Measurements from ENCODE around the gene LILRB5.
"Not testable (repeated sequence)": the region's sequence is repeated elsewhere in the genome, so short reads cannot be mapped to it uniquely, and the experiment has no call there.

The LILRB5 gene

GRCh38 chr19:54216869-54217268 is 40.2 kb downstream of the LILRB5 start:
- H3K4me3 ChIP-seq (ENCODE audit: low read depth, low read length): no peak overlapping the region
- DNase-seq (ENCODE audit: low read depth): no peak
- TF ChIP-seq CTCF (conservative IDR thresholded peaks at IDR 0.05; ENCODE audit: low read depth, low read length): no peak

GRCh38 chr19:54214734-54215133 is 42.3 kb downstream of the LILRB5 start:
- not testable (repeated sequence) for DNase-seq (ENCODE audit: low read depth); H3K4me3 ChIP-seq (ENCODE audit: low read depth, low read length)

DNA sequence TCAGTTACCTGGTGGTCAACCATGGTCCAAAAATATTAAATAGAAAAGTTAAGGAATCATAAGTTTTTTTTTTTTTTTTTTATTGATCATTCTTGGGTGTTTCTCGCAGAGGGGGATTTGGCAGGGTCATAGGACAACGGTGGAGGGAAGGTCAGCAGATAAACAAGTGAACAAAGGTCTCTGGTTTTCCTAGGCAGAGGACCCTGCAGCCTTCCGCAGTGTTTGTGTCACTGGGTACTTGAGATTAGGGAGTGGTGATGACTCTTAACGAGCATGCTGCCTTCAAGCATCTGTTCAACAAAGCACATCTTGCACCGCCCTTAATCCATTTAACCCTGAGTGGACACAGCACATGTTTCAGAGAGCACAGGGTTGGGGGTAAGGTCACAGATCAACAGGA is 42.9 kb downstream of the LILRB5 start:
- not testable (repeated sequence) for H3K4me3 ChIP-seq (ENCODE audit: low read depth, low read length); DNase-seq (ENCODE audit: low read depth)

DNA sequence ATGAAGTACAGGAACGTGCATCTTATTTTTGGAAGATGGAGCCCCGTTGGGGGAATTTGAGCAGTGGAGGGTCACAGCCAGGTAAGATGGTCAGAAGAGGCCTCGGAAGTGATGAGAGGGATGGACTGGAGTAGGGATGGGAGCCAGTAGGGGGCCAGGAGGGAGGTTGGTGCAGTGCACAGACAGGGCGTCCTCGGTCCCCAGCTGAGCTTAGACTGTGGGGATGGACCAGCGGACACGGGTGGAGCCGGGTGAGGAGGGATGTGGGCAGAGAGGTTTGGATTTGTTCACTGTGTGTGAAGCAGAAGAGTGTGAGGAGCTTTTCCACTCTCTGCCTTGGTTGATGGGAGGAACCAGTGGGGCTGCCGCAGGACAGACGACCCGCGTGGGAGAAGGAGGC is 45.8 kb downstream of the LILRB5 start:
- H3K4me3 ChIP-seq (ENCODE audit: low read depth, low read length): no peak overlapping the region
- no peak for TF ChIP-seq CTCF (conservative IDR thresholded peaks at IDR 0.05; ENCODE audit: low read depth, low read length)
- no peak for DNase-seq (ENCODE audit: low read depth)

DNA sequence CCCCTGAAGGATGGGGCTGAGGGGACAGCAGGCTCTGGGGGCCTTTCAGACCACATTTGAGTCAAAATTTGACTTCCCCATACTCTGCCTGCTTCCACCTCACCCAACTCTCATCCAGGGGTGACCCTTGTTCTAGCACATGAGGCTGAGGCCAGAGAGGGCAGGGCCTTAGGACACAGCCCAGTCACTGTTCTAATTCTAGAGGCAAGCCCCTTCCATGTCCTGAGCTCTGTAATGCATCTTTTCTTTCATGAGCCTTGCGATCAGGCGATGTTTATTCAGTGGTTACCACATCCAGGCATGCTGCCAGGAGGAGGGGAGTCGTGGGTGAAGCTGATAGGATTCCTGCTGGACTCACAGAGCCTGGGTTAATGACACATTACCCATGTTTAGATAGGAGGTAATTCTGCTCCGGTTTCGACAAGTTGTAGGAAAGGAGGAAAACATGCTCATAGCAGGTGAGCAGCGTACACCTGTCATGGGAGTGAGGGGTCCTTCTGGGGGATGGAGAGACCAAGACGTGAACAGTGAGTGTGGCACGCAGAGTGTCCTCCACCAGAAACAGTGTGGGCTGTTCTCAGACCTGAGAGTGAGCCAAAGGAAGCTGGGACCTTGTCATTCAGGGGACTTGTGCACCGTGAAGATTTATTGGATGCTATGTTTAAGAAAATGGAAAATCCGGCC is 47.1 kb downstream of the LILRB5 start:
- no peak for TF ChIP-seq CTCF (conservative IDR thresholded peaks at IDR 0.05; ENCODE audit: low read depth, low read length)
- peak overlapping the region; percentile 7 for H3K4me3 ChIP-seq (ENCODE audit: low read depth, low read length)
- DNase-seq (ENCODE audit: low read depth): peak; percentile 99

- H3K4me3 ChIP-seq (ENCODE audit: low read depth, low read length): no peak overlapping the region
- no peak for TF ChIP-seq CTCF (conservative IDR thresholded peaks at IDR 0.05; ENCODE audit: low read depth, low read length)
- DNase-seq (ENCODE audit: low read depth): peak; percentile 14
These were observed 47.8 kb downstream of the LILRB5 start for GRCh38 chr19:54209058-54209810.

- no peak overlapping the region for H3K4me3 ChIP-seq (ENCODE audit: low read depth, low read length)
- DNase-seq (ENCODE audit: low read depth): no peak
- TF ChIP-seq CTCF (conservative IDR thresholded peaks at IDR 0.05; ENCODE audit: low read depth, low read length): no peak
These were observed 48.4 kb downstream of the LILRB5 start for GRCh38 chr19:54208784-54209057.
